ENCODE data around the gene RBBP8NL. TPM values are rescaled to one million over a fixed set of nuclear protein-coding genes. Genes with fewer than 3 reads are reported as not detected.

The RBBP8NL gene
- total RNA-seq: 0.27 TPM

GRCh38 chr20:62427172-62428001, at the start of gene RBBP8NL:
Gene RBBP8NL (minus strand): TSS chr20:62427539. CDS start chr20:62419647, 7,892 bp downstream.

GRCh38 chr20:62475772-62476055, 48.4 kb upstream of the RBBP8NL start, which contains the start of gene GATA5:
Gene GATA5 (minus strand): TSS chr20:62475995. CDS start chr20:62475521, 474 bp downstream.

GRCh38 chr20:62407221-62407992, 19.9 kb downstream of the RBBP8NL start, which contains the start of gene CABLES2:
Gene CABLES2 (minus strand): TSS chr20:62407285. CDS start chr20:62407276, 9 bp downstream.

GRCh38 chr20:62386383-62387218, 40.7 kb downstream of the RBBP8NL start, which contains the start of gene RPS21:
Gene RPS21 (plus strand): TSS chr20:62387103. CDS start chr20:62387339, 236 bp downstream.

GRCh38 chr20:62367136-62367632, 60.2 kb downstream of the RBBP8NL start, which contains the start of gene LAMA5:
Gene LAMA5 (minus strand): TSS chr20:62367312. CDS start chr20:62367245, 67 bp downstream.

Other genes starting within 250 kb of the RBBP8NL start
- 26.1 TPM for gene MTG2, start 244.5 kb downstream of the RBBP8NL start, total RNA-seq
- 1.3 TPM for gene HRH3, start 207.3 kb downstream of the RBBP8NL start, total RNA-seq
- gene OSBPL2, start 189.0 kb downstream of the RBBP8NL start, total RNA-seq: 53.9 TPM
- gene ADRM1, start 124.5 kb downstream of the RBBP8NL start, total RNA-seq: 47.6 TPM
- 88.6 TPM for gene LAMA5, start 60.2 kb downstream of the RBBP8NL start, total RNA-seq
- gene RPS21, start 40.4 kb downstream of the RBBP8NL start, total RNA-seq: 525 TPM
- 7.4 TPM for gene CABLES2, start 20.3 kb downstream of the RBBP8NL start, total RNA-seq
- gene GATA5, start 48.5 kb upstream of the RBBP8NL start, total RNA-seq: not detected
- gene SLCO4A1, start 215.0 kb upstream of the RBBP8NL start, total RNA-seq: 8.0 TPM